ENCODE data around the gene BLOC1S6. TPM values are rescaled to one million over a fixed set of nuclear protein-coding genes. Genes with fewer than 3 reads are reported as not detected.

The BLOC1S6 gene
- polyA plus RNA-seq, 2 of the 4 experiments (the other 2 are of a cell fraction): 19.0 to 30.9 TPM

DNA sequence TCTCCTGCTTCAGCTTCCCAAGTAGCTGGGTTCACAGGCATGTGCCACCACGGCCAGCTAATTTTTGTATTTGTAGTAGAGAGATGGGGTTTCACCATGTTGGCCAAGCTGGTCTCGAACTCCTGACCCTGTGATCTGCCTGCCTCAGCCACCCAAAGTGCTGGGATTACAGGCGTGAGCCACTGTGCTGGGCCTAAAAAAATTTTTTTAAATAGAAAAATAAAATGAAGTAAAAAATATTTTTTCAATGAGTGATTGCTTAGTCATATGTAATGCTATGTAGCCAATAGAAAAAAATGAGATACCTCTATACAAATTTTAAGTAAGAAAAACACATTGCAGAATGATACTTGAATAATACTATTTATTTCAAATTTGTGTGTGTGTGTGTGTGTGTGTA, 36.7 kb upstream of the BLOC1S6 start (continued):
- no peak for TF ChIP-seq CBX8 (IDR thresholded peaks at IDR 0.05)
- TF ChIP-seq CHD4 (IDR thresholded peaks at IDR 0.05; ENCODE audit: borderline replicate concordance): no peak
- no peak for TF ChIP-seq CBX2 (IDR thresholded peaks at IDR 0.05; ENCODE audit: borderline replicate concordance, low read depth)

DNA sequence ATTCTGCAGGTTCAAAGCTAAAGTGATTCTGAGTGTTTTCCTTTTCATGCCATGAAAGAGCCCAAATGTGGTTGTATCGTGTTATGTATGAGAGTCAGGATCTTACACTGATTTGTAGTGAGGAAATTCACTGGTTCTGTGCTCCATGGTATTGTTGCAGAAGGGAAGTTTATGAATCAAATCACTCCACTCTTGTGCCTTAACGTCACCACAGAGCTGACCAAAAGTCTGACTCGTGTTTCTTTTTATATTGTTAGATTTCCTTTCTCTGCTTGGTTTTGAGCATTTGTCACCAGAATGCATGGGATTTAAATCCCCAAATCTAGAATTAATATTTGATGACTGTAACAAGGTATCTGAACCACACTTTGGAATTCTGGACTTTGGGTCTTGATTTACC, 35.5 kb upstream of the BLOC1S6 start:
- DNase-seq (ENCODE audit: low read depth in 1 of 2, low spot score in 1 of 2) (no peak), ATAC-seq (no peak), FAIRE-seq (no peak)
- H3K4me2 ChIP-seq: no peak overlapping the region
- POLR2A ChIA-PET: no interaction called here
- no peaks in the 10 kb centered on the region for H3K4me1 ChIP-seq
- CTCF ChIA-PET: interaction anchor here (0.6 kb wide), 1 partner anchor 301 kb away, joined by 3 read pairs; no protein-coding TSS in a partner anchor
- TF ChIP-seq BHLHE40 (IDR thresholded peaks at IDR 0.05; ENCODE audit: low read depth, low read length) (no peak), ZC3H11A (IDR thresholded peaks at IDR 0.05) (no peak), RAD21 (conservative IDR thresholded peaks at IDR 0.05 in 1 of 2, IDR thresholded peaks at IDR 0.05 in 1 of 2) (no peak), ZFP36 (IDR thresholded peaks at IDR 0.05; ENCODE audit: borderline replicate concordance, partially characterized antibody) (no peak), CBX2 (IDR thresholded peaks at IDR 0.05; ENCODE audit: borderline replicate concordance, low read depth) (no peak), FOXS1 (CRISPR knock-in tag; IDR thresholded peaks at IDR 0.05) (no peak), MYC (IDR thresholded peaks at IDR 0.05; ENCODE audit: borderline replicate concordance, low read length) (no peak), ZNF302 (CRISPR knock-in tag; IDR thresholded peaks at IDR 0.05) (no peak), RNF2 (IDR thresholded peaks at IDR 0.05; ENCODE audit: borderline replicate concordance, low read depth) (no peak), CBX8 (IDR thresholded peaks at IDR 0.05) (no peak), JUNB (IDR thresholded peaks at IDR 0.05) (no peak), CHD2 (IDR thresholded peaks at IDR 0.05; ENCODE audit: low read length, partially characterized antibody) (no peak), ZSCAN20 (CRISPR knock-in tag; IDR thresholded peaks at IDR 0.05) (no peak), HOXA7 (CRISPR knock-in tag; IDR thresholded peaks at IDR 0.05) (no peak)
- TF ChIP-seq, protein P1, sequence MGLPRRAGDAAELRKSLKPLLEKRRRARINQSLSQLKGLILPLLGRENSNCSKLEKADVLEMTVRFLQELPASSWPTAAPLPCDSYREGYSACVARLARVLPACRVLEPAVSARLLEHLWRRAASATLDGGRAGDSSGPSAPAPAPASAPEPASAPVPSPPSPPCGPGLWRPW (IDR thresholded peaks at IDR 0.05): no peak
- TF ChIP-seq, protein P2, sequence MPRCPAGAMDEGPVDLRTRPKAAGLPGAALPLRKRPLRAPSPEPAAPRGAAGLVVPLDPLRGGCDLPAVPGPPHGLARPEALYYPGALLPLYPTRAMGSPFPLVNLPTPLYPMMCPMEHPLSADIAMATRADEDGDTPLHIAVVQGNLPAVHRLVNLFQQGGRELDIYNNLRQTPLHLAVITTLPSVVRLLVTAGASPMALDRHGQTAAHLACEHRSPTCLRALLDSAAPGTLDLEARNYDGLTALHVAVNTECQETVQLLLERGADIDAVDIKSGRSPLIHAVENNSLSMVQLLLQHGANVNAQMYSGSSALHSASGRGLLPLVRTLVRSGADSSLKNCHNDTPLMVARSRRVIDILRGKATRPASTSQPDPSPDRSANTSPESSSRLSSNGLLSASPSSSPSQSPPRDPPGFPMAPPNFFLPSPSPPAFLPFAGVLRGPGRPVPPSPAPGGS (IDR thresholded peaks at IDR 0.05): no peak
- TF ChIP-seq, protein P3, sequence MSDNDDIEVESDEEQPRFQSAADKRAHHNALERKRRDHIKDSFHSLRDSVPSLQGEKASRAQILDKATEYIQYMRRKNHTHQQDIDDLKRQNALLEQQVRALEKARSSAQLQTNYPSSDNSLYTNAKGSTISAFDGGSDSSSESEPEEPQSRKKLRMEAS (IDR thresholded peaks at IDR 0.05): no peak
- TF ChIP-seq, protein P4, sequence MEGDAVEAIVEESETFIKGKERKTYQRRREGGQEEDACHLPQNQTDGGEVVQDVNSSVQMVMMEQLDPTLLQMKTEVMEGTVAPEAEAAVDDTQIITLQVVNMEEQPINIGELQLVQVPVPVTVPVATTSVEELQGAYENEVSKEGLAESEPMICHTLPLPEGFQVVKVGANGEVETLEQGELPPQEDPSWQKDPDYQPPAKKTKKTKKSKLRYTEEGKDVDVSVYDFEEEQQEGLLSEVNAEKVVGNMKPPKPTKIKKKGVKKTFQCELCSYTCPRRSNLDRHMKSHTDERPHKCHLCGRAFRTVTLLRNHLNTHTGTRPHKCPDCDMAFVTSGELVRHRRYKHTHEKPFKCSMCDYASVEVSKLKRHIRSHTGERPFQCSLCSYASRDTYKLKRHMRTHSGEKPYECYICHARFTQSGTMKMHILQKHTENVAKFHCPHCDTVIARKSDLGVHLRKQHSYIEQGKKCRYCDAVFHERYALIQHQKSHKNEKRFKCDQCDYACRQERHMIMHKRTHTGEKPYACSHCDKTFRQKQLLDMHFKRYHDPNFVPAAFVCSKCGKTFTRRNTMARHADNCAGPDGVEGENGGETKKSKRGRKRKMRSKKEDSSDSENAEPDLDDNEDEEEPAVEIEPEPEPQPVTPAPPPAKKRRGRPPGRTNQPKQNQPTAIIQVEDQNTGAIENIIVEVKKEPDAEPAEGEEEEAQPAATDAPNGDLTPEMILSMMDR (IDR thresholded peaks at IDR 0.05): no peak
- TF ChIP-seq, protein P5, sequence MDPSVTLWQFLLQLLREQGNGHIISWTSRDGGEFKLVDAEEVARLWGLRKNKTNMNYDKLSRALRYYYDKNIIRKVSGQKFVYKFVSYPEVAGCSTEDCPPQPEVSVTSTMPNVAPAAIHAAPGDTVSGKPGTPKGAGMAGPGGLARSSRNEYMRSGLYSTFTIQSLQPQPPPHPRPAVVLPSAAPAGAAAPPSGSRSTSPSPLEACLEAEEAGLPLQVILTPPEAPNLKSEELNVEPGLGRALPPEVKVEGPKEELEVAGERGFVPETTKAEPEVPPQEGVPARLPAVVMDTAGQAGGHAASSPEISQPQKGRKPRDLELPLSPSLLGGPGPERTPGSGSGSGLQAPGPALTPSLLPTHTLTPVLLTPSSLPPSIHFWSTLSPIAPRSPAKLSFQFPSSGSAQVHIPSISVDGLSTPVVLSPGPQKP (IDR thresholded peaks at IDR 0.05; ENCODE audit: low read depth, low read length): no peak
- H3K9me3 ChIP-seq: no peaks in the 10 kb centered on the region
- WGBS (ENCODE audit: missing lambda C conversion rate): 45% methylated on average over 3 of the region's 3 CpGs
- H3K4me3 ChIP-seq: no peak overlapping the region
- no peak overlapping the region for H3K27ac ChIP-seq

All from A549 (cell line).